H1 (cell line): ENCODE data around the gene SPECC1. TPM values are rescaled to one million over a fixed set of nuclear protein-coding genes. Genes with fewer than 3 reads are reported as not detected.

Experiments
- BCL11A ChIP-seq, 2 experiments: IDR thresholded peaks; one replicate each; pipeline ENCODE4 v1.6.1; 2011; ENCODE audit warnings: low read depth in 2 of 2, low read length in 2 of 2, mild to moderate bottlenecking in 2 of 2
- CREB1 ChIP-seq: IDR thresholded peaks from 2 replicates; pipeline ENCODE4 v1.6.1; 2012; ENCODE audit warnings: inconsistent platforms
- KDM1A ChIP-seq: fragments of 200-600, 300-600 bp; sonication (generic); IDR thresholded peaks from 2 replicates; pipeline ENCODE4 v1.7.1; 2016; ENCODE audit warnings: mild to moderate bottlenecking, low read length, borderline replicate concordance
- TAF7 ChIP-seq: optimal IDR thresholded peaks from 2 replicates; pipeline ENCODE3; 2011; ENCODE audit warnings: low read depth, mild to moderate bottlenecking, inconsistent platforms, low read length, moderate library complexity, borderline replicate concordance
- polyA plus RNA-seq, 7 experiments: library from polyadenylated mRNA; depleted of rRNA in 3 of 7; stranded (reverse) in 5 of 7; unstranded in 2 of 7; fragments of >200 nt in 5 of 7; fragments of 200-250 nt in 2 of 7; gene quantifications; 1 replicate in 5 of 7; 2 replicates in 1 of 7; 4 replicates in 1 of 7; pipeline versions ENCODE4 v1.2.1 to v1.2.3, GENCODE V29; 2011 to 2013; ENCODE audit warnings: missing spikeins in 2 of 7, mixed read lengths in 2 of 7
- total RNA-seq: library from RNA; stranded (reverse); fragmentation: NEBNext Ultra II Directional; extraction: Animal tissue kit (Norgen Biotek cat#: 25700); gene quantifications from 2 replicates; pipeline ENCODE4 v1.2.1, GENCODE V29; 2021

The SPECC1 gene
- total and polyA plus RNA-seq, 2 of the 8 experiments (the other 6 are each of a cell fraction or from before 2014, with no cell fraction given): 35.8 to 87.9 TPM

- TF ChIP-seq BCL11A (IDR thresholded peaks at IDR 0.05; ENCODE audit: low read depth in 2 of 2, low read length in 2 of 2) (no peak), TAF7 (peak; percentile 68), KDM1A (no peak), CREB1 (no peak)
- TF ChIP-seq, all 59 proteins: peak for 9
Observed at GRCh38 chr17:19978209-19978802, 30.9 kb upstream of the SPECC1 start (continued).
